Ovary (tissue), 3 donors: ENCODE results near the gene POLD1.

Experiments used
- EP300 ChIP-seq: sonication (generic); formaldehyde crosslinking; IDR thresholded peaks from one replicate; pipeline ENCODE4 v1.6.1; 2017; ENCODE audit warnings: antibody characterized with exemption
- POLR2A ChIP-seq: fragments of 450-650 bp; IDR thresholded peaks from one replicate; pipeline ENCODE4 v1.6.1; 2017; ENCODE audit warnings: antibody characterized with exemption, mild to moderate bottlenecking, moderate library complexity
- TF ChIP-seq, protein P1 (sequence below), 3 donors: fragments of 450-650 bp in 2 of 3; fragments of 200-600 bp in 1 of 3; IDR thresholded peaks; one replicate each; pipeline versions ENCODE4 v1.5.1 to v1.8.0; 2016 to 2022; ENCODE audit warnings: antibody characterized with exemption in 3 of 3, mild to moderate bottlenecking in 1 of 3
- donor health status: DM: no; HTN: no; CAD: no.

DNA sequence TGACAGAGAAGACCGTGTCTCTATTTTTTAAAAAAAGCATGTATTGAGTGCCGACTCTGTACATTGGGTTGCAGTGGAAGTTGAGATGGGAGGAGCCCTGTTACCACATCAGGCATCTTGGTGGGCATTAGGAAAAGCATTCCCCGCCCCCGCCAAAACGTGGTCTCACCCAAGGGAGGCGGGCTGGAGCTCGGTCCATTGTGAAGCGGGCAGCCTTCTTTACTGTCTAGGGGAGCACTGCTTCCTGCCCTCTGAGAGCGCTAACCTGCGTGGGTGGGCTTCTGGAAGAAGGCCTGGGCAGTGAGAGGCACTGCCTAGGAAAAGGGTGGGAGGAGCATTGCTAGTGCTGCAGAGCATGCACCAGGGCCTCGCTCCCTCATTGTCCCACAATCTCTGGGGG lies 4.0 kb upstream of the POLD1 start:
- TF ChIP-seq, protein P1, sequence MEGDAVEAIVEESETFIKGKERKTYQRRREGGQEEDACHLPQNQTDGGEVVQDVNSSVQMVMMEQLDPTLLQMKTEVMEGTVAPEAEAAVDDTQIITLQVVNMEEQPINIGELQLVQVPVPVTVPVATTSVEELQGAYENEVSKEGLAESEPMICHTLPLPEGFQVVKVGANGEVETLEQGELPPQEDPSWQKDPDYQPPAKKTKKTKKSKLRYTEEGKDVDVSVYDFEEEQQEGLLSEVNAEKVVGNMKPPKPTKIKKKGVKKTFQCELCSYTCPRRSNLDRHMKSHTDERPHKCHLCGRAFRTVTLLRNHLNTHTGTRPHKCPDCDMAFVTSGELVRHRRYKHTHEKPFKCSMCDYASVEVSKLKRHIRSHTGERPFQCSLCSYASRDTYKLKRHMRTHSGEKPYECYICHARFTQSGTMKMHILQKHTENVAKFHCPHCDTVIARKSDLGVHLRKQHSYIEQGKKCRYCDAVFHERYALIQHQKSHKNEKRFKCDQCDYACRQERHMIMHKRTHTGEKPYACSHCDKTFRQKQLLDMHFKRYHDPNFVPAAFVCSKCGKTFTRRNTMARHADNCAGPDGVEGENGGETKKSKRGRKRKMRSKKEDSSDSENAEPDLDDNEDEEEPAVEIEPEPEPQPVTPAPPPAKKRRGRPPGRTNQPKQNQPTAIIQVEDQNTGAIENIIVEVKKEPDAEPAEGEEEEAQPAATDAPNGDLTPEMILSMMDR (IDR thresholded peaks at IDR 0.05) = no peak
- TF ChIP-seq POLR2A = no peak
- no peak for TF ChIP-seq EP300
